Stromal cell of bone marrow (primary cell): ENCODE data around the gene MGAT4B.

Experiments used
- DNase-seq: peaks from one replicate; pipeline ENCODE4 v3.0.0-alpha.2; 2012; ENCODE audit warnings: low read depth

The MGAT4B gene

GRCh38 chr5:179768326-179769085 lies 38.2 kb downstream of the MGAT4B start:
- DNase-seq: no peak

- DNase-seq: no peak
Observed at GRCh38 chr5:179767496-179768100, 39.1 kb downstream of the MGAT4B start.

- DNase-seq: no peak
Observed at GRCh38 chr5:179766726-179767455, 39.8 kb downstream of the MGAT4B start.

GRCh38 chr5:179766021-179766725 lies 40.5 kb downstream of the MGAT4B start:
- DNase-seq: no peak

- DNase-seq: peak; percentile 90
Observed at GRCh38 chr5:179765400-179765799, 41.3 kb downstream of the MGAT4B start.

- no peak for DNase-seq
Observed at GRCh38 chr5:179764056-179764455, 42.6 kb downstream of the MGAT4B start.

GRCh38 chr5:179763215-179763945 lies 43.3 kb downstream of the MGAT4B start:
- peak; percentile 60 for DNase-seq

- peak; percentile 33 for DNase-seq
Observed at GRCh38 chr5:179762781-179763176, 43.9 kb downstream of the MGAT4B start.

- no peak for DNase-seq
Observed at GRCh38 chr5:179762079-179762780, 44.4 kb downstream of the MGAT4B start.

GRCh38 chr5:179759581-179760551 lies 46.8 kb downstream of the MGAT4B start:
- DNase-seq: no peak

- DNase-seq: no peak
Observed at GRCh38 chr5:179758955-179759354, 47.7 kb downstream of the MGAT4B start.

GRCh38 chr5:179755022-179755421 lies 51.6 kb downstream of the MGAT4B start:
- DNase-seq: no peak

- DNase-seq: no peak
Observed at GRCh38 chr5:179753971-179754370, 52.7 kb downstream of the MGAT4B start.

GRCh38 chr5:179749857-179750508 lies 56.7 kb downstream of the MGAT4B start:
- DNase-seq: no peak

- no peak for DNase-seq
Observed at GRCh38 chr5:179747811-179748210, 58.9 kb downstream of the MGAT4B start.
